SK-N-SH treated with all-trans-retinoic acid at 6 μM for 48 hours (cell line): ENCODE data around the gene PMM1.

Source experiments
- ATAC-seq: fragments of 200-7000 bp; cut with Tn5 transposase; 3 replicates; pipeline ENCODE4 v1.9.1; 2020; ENCODE audit warnings: mild to moderate bottlenecking, moderate library complexity
- ARNTL ChIP-seq: fragments of 450-650 bp; formaldehyde crosslinking; IDR thresholded peaks from 2 replicates; pipeline ENCODE4 v1.5.0; 2020; ENCODE audit warnings: low read depth, mild to moderate bottlenecking, moderate library complexity, borderline replicate concordance
- BACH2 ChIP-seq: fragments of 250-450 bp; sonication (Bioruptor Pico); IDR thresholded peaks from 2 replicates; pipeline ENCODE4 v1.9.0; 2021; ENCODE audit warnings: mild to moderate bottlenecking, borderline replicate concordance
- CREB5 ChIP-seq: fragments of 250-450 bp; sonication (Bioruptor Pico); IDR thresholded peaks from 2 replicates; pipeline ENCODE4 v1.5.1; 2020; ENCODE audit warnings: low read depth, mild to moderate bottlenecking, moderate library complexity
- CSDC2 ChIP-seq: fragments of 250-450 bp; sonication (Bioruptor Pico); IDR thresholded peaks from 2 replicates; pipeline ENCODE4 v1.5.0; 2020; ENCODE audit warnings: mild to moderate bottlenecking, moderate library complexity
- CSRNP3 ChIP-seq: fragments of 250-450 bp; sonication (Bioruptor Pico); IDR thresholded peaks from 2 replicates; pipeline ENCODE4 v1.5.1; 2021; ENCODE audit warnings: mild to moderate bottlenecking, moderate library complexity
- ESRRG ChIP-seq: fragments of 250-450 bp; sonication (Bioruptor Pico); IDR thresholded peaks from 2 replicates; pipeline ENCODE4 v1.6.1; 2021; ENCODE audit warnings: mild to moderate bottlenecking
- GLIS3 ChIP-seq: fragments of 250-450 bp; sonication (Bioruptor Pico); IDR thresholded peaks from 2 replicates; pipeline ENCODE4 v1.5.0; 2020; ENCODE audit warnings: mild to moderate bottlenecking, moderate library complexity
- OSR1 ChIP-seq: fragments of 250-450 bp; sonication (Bioruptor Pico); IDR thresholded peaks from 2 replicates; pipeline ENCODE4 v1.8.0; 2022; ENCODE audit warnings: moderate library complexity, mild to moderate bottlenecking, inconsistent platforms
- PPARA ChIP-seq: fragments of 250-450 bp; sonication (Bioruptor Pico); IDR thresholded peaks from 2 replicates; pipeline ENCODE4 v1.5.0; 2020; ENCODE audit warnings: mild to moderate bottlenecking, borderline replicate concordance
- RARB ChIP-seq: fragments of 250-450 bp; sonication (Bioruptor Pico); IDR thresholded peaks from 2 replicates; pipeline ENCODE4 v1.8.0; 2021; ENCODE audit warnings: mild to moderate bottlenecking, moderate library complexity
- SNAI2 ChIP-seq: fragments of 250-450 bp; sonication (Bioruptor Pico); IDR thresholded peaks from 2 replicates; pipeline ENCODE4 v1.5.0; 2020; ENCODE audit warnings: mild to moderate bottlenecking, moderate library complexity
- TCF4 ChIP-seq: fragments of 250-450 bp; sonication (Bioruptor Pico); IDR thresholded peaks from 2 replicates; pipeline ENCODE4 v1.8.0; 2021; ENCODE audit warnings: mild to moderate bottlenecking, moderate library complexity, borderline replicate concordance
- TOX ChIP-seq: fragments of 250-450 bp; sonication (Bioruptor Pico); IDR thresholded peaks from 2 replicates; pipeline ENCODE4 v1.8.0; 2021; ENCODE audit warnings: mild to moderate bottlenecking, moderate library complexity, borderline replicate concordance
- TSHZ2 ChIP-seq: fragments of 250-450 bp; sonication (Bioruptor Pico); IDR thresholded peaks from 2 replicates; pipeline ENCODE4 v1.5.0; 2020; ENCODE audit warnings: mild to moderate bottlenecking, moderate library complexity
- ZC3H10 ChIP-seq: fragments of 250-450 bp; sonication (Bioruptor Pico); IDR thresholded peaks from 2 replicates; pipeline ENCODE4 v1.5.1; 2021; ENCODE audit warnings: mild to moderate bottlenecking, moderate library complexity
- ZFP3 ChIP-seq: fragments of 250-450 bp; sonication (Bioruptor Pico); IDR thresholded peaks from 2 replicates; pipeline ENCODE4 v1.5.0; 2020; ENCODE audit warnings: mild to moderate bottlenecking, moderate library complexity
- ZFP30 ChIP-seq: fragments of 450-650 bp; formaldehyde crosslinking; IDR thresholded peaks from 2 replicates; pipeline ENCODE4 v1.5.0; 2022; ENCODE audit warnings: mild to moderate bottlenecking, moderate library complexity
- ZNF565 ChIP-seq: fragments of 450-650 bp; formaldehyde crosslinking; conservative IDR thresholded peaks from 2 replicates; pipeline ENCODE4 v1.5.0; 2020; ENCODE audit warnings: low read depth, mild to moderate bottlenecking, moderate library complexity
- ZNF70 ChIP-seq: fragments of 450-650 bp; formaldehyde crosslinking; IDR thresholded peaks from 2 replicates; pipeline ENCODE4 v1.5.0; 2020; ENCODE audit warnings: mild to moderate bottlenecking, moderate library complexity
- ZNF8 ChIP-seq: fragments of 450-650 bp; formaldehyde crosslinking; IDR thresholded peaks from 2 replicates; pipeline ENCODE4 v1.5.0; 2020; ENCODE audit warnings: mild to moderate bottlenecking, moderate library complexity
- TF ChIP-seq, protein P1 (sequence below): fragments of 250-450 bp; sonication (Bioruptor Pico); IDR thresholded peaks from 2 replicates; pipeline ENCODE4 v1.8.0; 2020; ENCODE audit warnings: mild to moderate bottlenecking, moderate library complexity, borderline replicate concordance

PMM1 gene

DNA sequence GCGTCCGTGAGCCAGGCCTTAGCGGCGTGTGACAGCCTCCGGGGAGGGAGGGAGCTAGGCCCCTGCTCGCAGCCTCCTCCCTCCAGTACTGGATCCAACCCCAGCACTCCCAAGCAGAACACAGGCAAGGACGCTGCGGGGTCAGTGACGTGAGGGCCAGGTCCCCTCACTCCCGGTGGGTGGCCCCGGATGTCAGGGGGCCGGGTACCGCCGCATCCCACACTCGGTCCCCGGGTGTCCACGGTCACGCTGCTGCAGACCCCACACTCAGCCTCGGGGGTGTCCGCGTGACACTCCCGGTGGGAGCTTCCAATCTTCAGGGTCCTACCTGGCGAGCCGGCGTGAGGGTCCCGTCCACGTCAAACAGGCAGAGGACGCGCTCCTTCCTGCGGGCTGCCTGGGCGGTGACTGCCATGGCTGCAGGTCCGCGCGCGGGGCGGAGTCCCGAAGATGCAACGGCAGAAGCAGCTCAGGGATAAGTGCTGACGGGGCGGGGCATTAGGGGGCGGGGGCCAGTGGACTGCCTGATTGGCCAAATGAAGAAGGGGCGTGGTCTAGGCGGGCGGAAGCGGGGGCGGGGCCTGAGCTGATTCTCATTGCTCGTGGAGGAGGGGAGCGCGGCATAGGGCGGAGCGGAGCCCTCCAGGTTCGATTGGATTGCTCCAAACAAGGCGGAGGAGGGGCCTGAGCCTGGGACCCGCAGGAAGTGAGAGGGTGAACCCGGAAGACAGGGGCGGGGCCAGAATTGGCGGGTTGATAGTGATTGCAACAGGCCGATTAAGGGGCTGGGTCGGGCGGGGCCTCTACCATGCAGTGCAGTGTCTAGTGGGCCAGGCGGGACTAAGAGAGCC lies at the start of gene PMM1:
PMM1 (minus strand) TSS at position 450 of the 851 bp plus-strand sequence; CDS start at position 415, 35 bp downstream.
- TF ChIP-seq ZC3H10 (no peak), ESRRG (CRISPR knock-in tag) (no peak), CREB5 (CRISPR knock-in tag) (no peak), CSDC2 (CRISPR knock-in tag) (no peak), TSHZ2 (CRISPR knock-in tag) (no peak), TCF4 (no peak), TOX (CRISPR knock-in tag) (no peak), ZNF70 (CRISPR knock-in tag) (no peak), ZFP30 (no peak), ZNF8 (no peak), GLIS3 (CRISPR knock-in tag) (no peak), PPARA (CRISPR knock-in tag) (no peak), CSRNP3 (no peak), ZFP3 (no peak), OSR1 (no peak), RARB (CRISPR knock-in tag) (no peak)
- TF ChIP-seq, protein P1, sequence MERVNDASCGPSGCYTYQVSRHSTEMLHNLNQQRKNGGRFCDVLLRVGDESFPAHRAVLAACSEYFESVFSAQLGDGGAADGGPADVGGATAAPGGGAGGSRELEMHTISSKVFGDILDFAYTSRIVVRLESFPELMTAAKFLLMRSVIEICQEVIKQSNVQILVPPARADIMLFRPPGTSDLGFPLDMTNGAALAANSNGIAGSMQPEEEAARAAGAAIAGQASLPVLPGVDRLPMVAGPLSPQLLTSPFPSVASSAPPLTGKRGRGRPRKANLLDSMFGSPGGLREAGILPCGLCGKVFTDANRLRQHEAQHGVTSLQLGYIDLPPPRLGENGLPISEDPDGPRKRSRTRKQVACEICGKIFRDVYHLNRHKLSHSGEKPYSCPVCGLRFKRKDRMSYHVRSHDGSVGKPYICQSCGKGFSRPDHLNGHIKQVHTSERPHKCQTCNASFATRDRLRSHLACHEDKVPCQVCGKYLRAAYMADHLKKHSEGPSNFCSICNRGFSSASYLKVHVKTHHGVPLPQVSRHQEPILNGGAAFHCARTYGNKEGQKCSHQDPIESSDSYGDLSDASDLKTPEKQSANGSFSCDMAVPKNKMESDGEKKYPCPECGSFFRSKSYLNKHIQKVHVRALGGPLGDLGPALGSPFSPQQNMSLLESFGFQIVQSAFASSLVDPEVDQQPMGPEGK (CRISPR knock-in tag): no peak
- ATAC-seq: peak; percentile 97

DNA sequence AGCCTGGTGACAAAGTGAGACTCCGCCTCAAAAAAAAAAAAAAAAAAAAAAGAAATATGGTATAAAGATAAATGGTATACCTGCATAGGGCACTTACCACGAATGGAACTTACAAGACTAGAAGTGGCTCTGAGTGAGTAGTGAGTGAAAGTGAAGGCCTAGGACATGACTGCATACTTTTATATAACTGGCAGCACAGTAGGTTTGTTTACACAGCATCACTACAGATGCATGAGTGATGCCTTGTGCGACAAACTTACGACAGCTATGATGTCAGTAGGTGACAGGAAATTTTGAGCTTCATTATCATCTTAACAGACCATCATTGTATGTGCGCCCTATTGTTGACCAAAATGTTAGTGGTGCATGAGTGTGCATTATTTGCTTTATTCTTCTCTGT lies 49.1 kb upstream of the PMM1 start:
- no peak for ATAC-seq
- TF ChIP-seq TCF4: no peak
- no peak for TF ChIP-seq ESRRG (CRISPR knock-in tag)
- no peak for TF ChIP-seq ZNF70 (CRISPR knock-in tag)
- no peak for TF ChIP-seq RARB (CRISPR knock-in tag)
- no peak for TF ChIP-seq SNAI2 (CRISPR knock-in tag)
- TF ChIP-seq TSHZ2 (CRISPR knock-in tag): no peak
- no peak for TF ChIP-seq ZFP30
- no peak for TF ChIP-seq CSRNP3
- TF ChIP-seq, protein P1 (CRISPR knock-in tag): no peak
- TF ChIP-seq ARNTL (CRISPR knock-in tag): no peak
- no peak for TF ChIP-seq ZNF565 (CRISPR knock-in tag)
- TF ChIP-seq GLIS3 (CRISPR knock-in tag): no peak
- TF ChIP-seq BACH2 (CRISPR knock-in tag): no peak
- TF ChIP-seq CSDC2 (CRISPR knock-in tag): no peak
